NCI-H460 (cell line): ENCODE measurements around the gene TBC1D22B. TPM values are rescaled to one million over a fixed set of nuclear protein-coding genes. Genes with fewer than 3 reads are reported as not detected.
"Not testable (repeated sequence)": the region's sequence is repeated elsewhere in the genome, so short reads cannot be mapped to it uniquely, and the experiment has no call there.

Experiments used
- DNase-seq: peaks from one replicate; pipeline ENCODE4 v3.0.0-alpha.2; 2016; ENCODE audit warnings: low read depth; ENCODE audit errors: extremely low read depth
- total RNA-seq: library from RNA; depleted of rRNA; stranded (reverse); fragments of >200 nt; shearing (Covaris generic); gene quantifications from 2 replicates; pipeline ENCODE4 v1.2.3, GENCODE V29; 2014

TBC1D22B gene
- total RNA-seq, 1 experiment from 2014 or later, result 8.6 TPM

GRCh38 chr6:37317312-37318038 is 59.9 kb downstream of the TBC1D22B start:
- no peak for DNase-seq

GRCh38 chr6:37319156-37319555 is 61.6 kb downstream of the TBC1D22B start:
- no peak for DNase-seq

GRCh38 chr6:37319856-37320480 is 62.4 kb downstream of the TBC1D22B start:
- no peak for DNase-seq

GRCh38 chr6:37320646-37321045 is 63.1 kb downstream of the TBC1D22B start:
- DNase-seq, result no peak

GRCh38 chr6:37321101-37321500 is 63.5 kb downstream of the TBC1D22B start:
- no peak for DNase-seq

GRCh38 chr6:37321516-37322415 is 64.2 kb downstream of the TBC1D22B start:
- no peak for DNase-seq

- DNase-seq, result no peak
Observed at GRCh38 chr6:37323580-37323979, 66.0 kb downstream of the TBC1D22B start.

- no peak for DNase-seq
Observed at GRCh38 chr6:37324131-37325033, 66.8 kb downstream of the TBC1D22B start.

GRCh38 chr6:37330345-37330744 is 72.8 kb downstream of the TBC1D22B start:
- not testable (repeated sequence) for DNase-seq

- no peak for DNase-seq
Observed at GRCh38 chr6:37331047-37331446, 73.5 kb downstream of the TBC1D22B start.

GRCh38 chr6:37332894-37333293 is 75.3 kb downstream of the TBC1D22B start:
- no peak for DNase-seq

GRCh38 chr6:37334047-37334446 is 76.5 kb downstream of the TBC1D22B start:
- no peak for DNase-seq

- DNase-seq, result not testable (repeated sequence)
Observed at GRCh38 chr6:37338317-37338716, 80.7 kb downstream of the TBC1D22B start.

- DNase-seq, result no peak
Observed at GRCh38 chr6:37338745-37339255, 81.2 kb downstream of the TBC1D22B start.

GRCh38 chr6:37339741-37340638 is 82.4 kb downstream of the TBC1D22B start:
- no peak for DNase-seq

GRCh38 chr6:37340639-37340943 is 83.0 kb downstream of the TBC1D22B start:
- no peak for DNase-seq

GRCh38 chr6:37343248-37343647 is 85.7 kb downstream of the TBC1D22B start:
- no peak for DNase-seq

GRCh38 chr6:37344308-37344707 is 86.7 kb downstream of the TBC1D22B start:
- no peak for DNase-seq

- DNase-seq, result not testable (repeated sequence)
Observed at GRCh38 chr6:37345804-37346203, 88.2 kb downstream of the TBC1D22B start.
